HUES6 (cell line): Measurements from ENCODE around the gene FAAH.

Source experiments
- H3K27ac ChIP-seq: 2 replicates; pipeline ENCODE4 v1.7.0; 2013; ENCODE audit warnings: low read depth, mild to moderate bottlenecking, low read length, inconsistent platforms
- H3K27me3 ChIP-seq: 2 replicates; pipeline ENCODE4 v1.6.1; 2013; ENCODE audit warnings: low read length; ENCODE audit not compliant: control insufficient read depth, insufficient read depth
- H3K36me3 ChIP-seq: 2 replicates; pipeline ENCODE4 v1.6.1; 2013; ENCODE audit warnings: low read length; ENCODE audit not compliant: control insufficient read depth, insufficient read depth
- H3K4me1 ChIP-seq: 2 replicates; pipeline ENCODE4 v1.6.1; 2013; ENCODE audit warnings: low read length; ENCODE audit not compliant: control insufficient read depth, insufficient read depth
- H3K4me3 ChIP-seq: 2 replicates; pipeline ENCODE4 v1.5.1; 2013; ENCODE audit warnings: low read depth, low read length
- H3K9ac ChIP-seq: one replicate; pipeline ENCODE4 v1.6.1; 2013; ENCODE audit warnings: mild to moderate bottlenecking, low read length
- H3K9me3 ChIP-seq: 2 replicates; pipeline ENCODE4 v1.6.1; 2013; ENCODE audit warnings: low read depth, low read length; ENCODE audit not compliant: control insufficient read depth, insufficient read depth

The FAAH gene

GRCh38 chr1:46440478-46440877 is 46.4 kb downstream of the FAAH start:
- no peaks in the 10 kb centered on the region for H3K36me3 ChIP-seq
- H3K27ac ChIP-seq, result no peak overlapping the region
- H3K27me3 ChIP-seq, result peaks cover 56% of the 10 kb centered on the region
- no peaks in the 10 kb centered on the region; the same call in 1 of the 2 replicates for H3K4me1 ChIP-seq
- no peak overlapping the region for H3K9ac ChIP-seq
- H3K9me3 ChIP-seq, result no peaks in the 10 kb centered on the region
- no peak overlapping the region for H3K4me3 ChIP-seq

DNA sequence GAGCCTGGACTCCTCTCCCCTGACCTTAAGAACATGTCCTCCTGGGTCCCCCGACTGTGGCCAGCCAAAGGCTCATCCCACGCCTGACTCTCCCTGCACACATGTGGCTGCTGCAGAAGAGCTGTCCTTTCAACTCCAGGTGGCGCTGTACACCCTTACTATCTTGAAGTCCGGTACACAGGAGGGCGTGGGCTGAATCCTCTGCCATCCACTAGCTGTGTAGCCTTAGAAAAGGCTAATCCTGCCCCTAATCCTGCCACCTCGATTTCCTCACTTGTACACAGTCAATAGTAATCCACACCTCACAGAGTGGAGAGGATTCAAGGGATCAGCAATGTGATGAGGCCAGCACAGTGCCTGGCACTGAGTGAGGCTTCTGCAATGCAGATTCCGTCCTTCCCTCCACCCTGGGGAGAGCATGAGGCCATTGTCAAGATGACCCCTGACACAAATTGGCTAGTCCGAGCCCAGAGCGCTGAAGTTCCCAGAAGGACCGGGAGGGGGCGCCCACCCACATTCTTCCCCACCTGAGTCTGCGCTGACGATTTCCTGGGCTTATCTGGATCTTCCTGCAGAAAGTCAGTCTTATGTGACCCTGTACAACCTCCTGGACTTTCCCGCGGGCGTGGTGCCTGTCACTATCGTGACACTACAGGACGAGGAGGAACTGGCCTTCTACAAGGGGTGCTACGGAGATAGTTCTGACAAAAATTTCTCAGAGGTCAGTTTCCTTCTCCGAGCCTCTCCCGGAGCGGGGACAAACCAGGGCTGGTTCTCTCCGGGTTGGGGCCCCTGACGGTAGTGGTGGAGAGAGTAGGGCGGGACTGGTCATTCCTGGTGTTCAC is 48.4 kb downstream of the FAAH start:
- Histone ChIP-seq H3K27me3 (peaks cover 61% of the 10 kb centered on the region), H3K27ac (no peak overlapping the region), H3K36me3 (no peaks in the 10 kb centered on the region), H3K4me3 (peak overlapping the region; percentile 70), H3K9ac (peak overlapping the region; percentile 38), H3K4me1 (peaks cover 9% of the 10 kb centered on the region), H3K9me3 (no peaks in the 10 kb centered on the region)

DNA sequence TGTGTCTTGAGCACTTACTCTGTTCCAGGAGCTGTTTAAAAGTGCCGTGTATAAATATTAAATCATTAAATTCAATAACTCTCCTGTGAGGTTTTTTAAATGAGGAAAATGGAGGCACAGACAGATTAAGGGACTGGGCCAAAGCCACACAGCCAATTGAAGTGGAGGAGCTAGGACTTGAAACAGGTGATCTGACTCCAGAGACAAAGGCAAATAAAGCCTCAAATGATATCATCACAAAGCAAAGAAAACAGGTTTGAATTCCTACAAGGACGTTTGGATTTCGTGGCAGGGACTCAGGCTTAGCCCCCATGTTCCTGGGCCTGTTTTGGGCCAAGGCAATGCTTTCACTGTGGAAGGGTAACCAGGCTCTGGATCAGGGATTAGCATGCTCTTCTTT is 50.3 kb downstream of the FAAH start:
- H3K27ac ChIP-seq, result no peak overlapping the region
- no peak overlapping the region for H3K4me3 ChIP-seq
- no peaks in the 10 kb centered on the region for H3K36me3 ChIP-seq
- peaks cover 23% of the 10 kb centered on the region for H3K4me1 ChIP-seq
- no peaks in the 10 kb centered on the region for H3K9me3 ChIP-seq
- peaks cover 73% of the 10 kb centered on the region for H3K27me3 ChIP-seq
- H3K9ac ChIP-seq, result no peak overlapping the region

GRCh38 chr1:46445773-46446256 is 51.7 kb downstream of the FAAH start:
- Histone ChIP-seq H3K9me3 (no peaks in the 10 kb centered on the region), H3K27me3 (peaks cover 84% of the 10 kb centered on the region), H3K4me3 (no peak overlapping the region), H3K36me3 (no peaks in the 10 kb centered on the region), H3K4me1 (peaks cover 26% of the 10 kb centered on the region), H3K9ac (no peak overlapping the region), H3K27ac (no peak overlapping the region)

DNA sequence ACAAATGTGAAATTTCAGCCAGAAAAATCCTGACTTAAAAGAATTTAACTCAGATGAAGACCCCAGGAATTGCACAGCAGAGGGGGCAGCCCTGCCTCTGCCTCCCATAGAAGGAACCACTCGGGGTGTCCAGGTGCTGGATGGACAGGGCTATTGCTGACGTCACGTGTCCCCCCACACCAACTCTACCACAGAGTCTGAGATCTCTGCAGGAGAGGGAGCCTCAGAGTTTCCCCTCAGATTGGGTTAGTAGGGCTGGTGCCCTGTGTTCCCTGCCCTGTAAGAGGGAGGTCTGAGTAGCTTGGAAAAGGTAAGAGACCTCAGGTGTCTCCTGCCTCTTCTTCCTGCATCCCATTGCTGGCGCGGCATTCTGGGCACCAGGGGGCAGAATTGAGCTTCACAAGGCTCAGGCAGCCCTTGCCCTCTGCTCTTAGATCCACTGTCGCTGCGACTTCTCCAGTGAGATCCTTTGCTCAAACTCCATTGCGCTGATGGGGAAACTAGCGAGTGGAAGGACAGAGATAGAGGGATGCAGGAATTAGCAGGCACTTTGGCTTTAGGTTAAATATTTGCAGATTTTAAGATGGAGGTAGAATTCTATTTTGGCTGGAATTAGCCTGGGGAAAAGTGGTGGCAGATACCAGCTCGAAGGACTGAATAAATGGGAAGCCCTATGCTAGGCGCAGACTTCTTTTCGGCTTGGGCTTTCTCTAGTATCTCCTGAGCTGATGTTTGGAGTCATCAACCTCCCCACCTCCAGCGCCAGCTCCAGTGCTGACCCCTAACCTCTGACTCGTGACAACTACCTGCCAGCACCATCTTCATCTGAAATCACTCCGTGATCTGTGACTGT is 52.8 kb downstream of the FAAH start:
- H3K9me3 ChIP-seq, result no peaks in the 10 kb centered on the region
- H3K27ac ChIP-seq, result no peak overlapping the region
- H3K4me1 ChIP-seq, result peaks cover 26% of the 10 kb centered on the region
- peaks cover 92% of the 10 kb centered on the region for H3K27me3 ChIP-seq
- H3K36me3 ChIP-seq, result no peaks in the 10 kb centered on the region
- H3K4me3 ChIP-seq, result peak overlapping the region; percentile 56
- no peak overlapping the region for H3K9ac ChIP-seq

GRCh38 chr1:46447499-46448108 is 53.5 kb downstream of the FAAH start:
- peak overlapping the region; percentile 56 for H3K4me3 ChIP-seq
- H3K9me3 ChIP-seq, result no peaks in the 10 kb centered on the region
- no peaks in the 10 kb centered on the region for H3K36me3 ChIP-seq
- no peak overlapping the region for H3K9ac ChIP-seq
- peaks cover 99% of the 10 kb centered on the region for H3K27me3 ChIP-seq
- peaks cover 30% of the 10 kb centered on the region for H3K4me1 ChIP-seq
- no peak overlapping the region for H3K27ac ChIP-seq

GRCh38 chr1:46448109-46448911 is 54.2 kb downstream of the FAAH start:
- Histone ChIP-seq H3K27ac (no peak overlapping the region), H3K36me3 (no peaks in the 10 kb centered on the region), H3K9ac (peak overlapping the region; percentile 30), H3K4me1 (peaks cover 36% of the 10 kb centered on the region), H3K9me3 (no peaks in the 10 kb centered on the region), H3K27me3 (peaks cover 100% of the 10 kb centered on the region), H3K4me3 (peak overlapping the region; percentile 56)

DNA sequence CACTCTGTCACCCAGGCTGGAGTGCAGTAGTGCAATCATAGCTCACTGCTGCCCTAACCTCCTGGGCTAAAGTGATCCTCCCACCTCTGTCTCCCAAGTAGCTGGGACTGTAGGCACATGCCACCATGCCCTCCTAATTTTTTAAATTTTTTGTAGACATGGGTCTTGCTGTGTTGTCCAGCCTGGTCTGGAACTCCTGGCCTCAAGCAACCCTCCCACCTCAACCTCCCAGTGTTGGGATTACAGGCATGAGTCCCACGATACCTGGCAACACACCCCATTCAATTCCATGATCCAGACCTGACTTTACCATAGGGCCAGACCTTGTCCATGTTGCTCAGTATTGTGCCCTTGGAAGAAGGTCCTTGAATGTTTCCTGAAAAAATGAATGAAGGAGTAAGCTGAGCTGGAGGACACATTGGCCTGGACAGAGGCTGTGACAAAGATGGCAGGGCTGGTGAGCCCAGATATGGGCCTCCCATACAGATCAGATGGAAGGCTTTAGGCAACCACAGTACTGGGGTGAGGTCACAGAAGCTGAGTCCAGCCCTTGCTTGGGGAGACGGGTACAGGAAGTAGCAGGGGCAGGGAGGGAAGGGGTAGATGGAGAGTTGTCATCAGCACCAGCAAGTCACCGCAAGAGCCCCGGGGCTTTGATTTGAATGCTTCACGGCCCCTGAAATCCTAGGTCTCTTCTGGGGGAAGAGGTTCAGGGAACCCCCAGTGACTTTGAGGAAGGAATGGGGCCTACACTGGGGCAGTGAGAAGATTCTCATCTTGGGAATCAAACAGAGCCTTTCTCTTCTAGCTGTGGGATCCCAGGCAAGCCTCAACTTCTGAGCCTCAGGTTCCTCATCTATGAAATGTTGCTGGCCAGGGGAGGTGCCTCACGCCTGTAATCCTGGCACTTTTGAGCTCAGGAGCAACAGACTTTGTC is 55.4 kb downstream of the FAAH start:
- Histone ChIP-seq H3K9me3 (no peaks in the 10 kb centered on the region), H3K9ac (no peak overlapping the region), H3K4me1 (peaks cover 36% of the 10 kb centered on the region), H3K27ac (no peak overlapping the region), H3K27me3 (peaks cover 100% of the 10 kb centered on the region), H3K36me3 (no peaks in the 10 kb centered on the region), H3K4me3 (peak overlapping the region; percentile 56; the same call in 1 of the 2 replicates)

DNA sequence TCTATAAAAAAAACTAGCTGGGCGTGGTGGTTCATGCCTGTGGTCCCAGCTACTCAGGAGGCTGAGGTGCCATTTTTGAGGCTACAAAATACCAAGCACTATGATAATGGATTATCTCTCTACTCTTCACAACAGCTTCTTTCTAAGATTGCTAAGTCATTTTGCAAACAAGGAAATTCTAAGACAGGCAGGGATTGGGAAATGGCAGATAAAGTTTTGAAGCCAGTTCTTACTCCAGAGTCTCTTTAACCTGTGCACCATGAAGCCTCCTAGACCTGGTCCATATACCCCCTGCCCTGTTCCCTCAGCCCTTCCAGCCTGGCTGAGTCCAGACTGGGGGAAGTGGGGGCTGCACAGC is 56.0 kb downstream of the FAAH start:
- Histone ChIP-seq H3K9ac (no peak overlapping the region), H3K4me1 (peaks cover 36% of the 10 kb centered on the region), H3K27ac (no peak overlapping the region), H3K27me3 (peaks cover 100% of the 10 kb centered on the region), H3K4me3 (no peak overlapping the region), H3K36me3 (no peaks in the 10 kb centered on the region), H3K9me3 (no peaks in the 10 kb centered on the region)
